22Rv1 (cell line): Measurements from ENCODE around the gene ETS1.

ENCODE experiments used
- H3K27ac ChIP-seq: fragments of 450-650 bp; 2 replicates; pipeline ENCODE4 v1.5.1; 2017
- CTCF ChIP-seq: fragments of 450-650 bp; IDR thresholded peaks from 2 replicates; pipeline ENCODE4 v1.5.1; 2017; ENCODE audit warnings: mild to moderate bottlenecking
- ZFX ChIP-seq: fragments of 450-650 bp; IDR thresholded peaks from 2 replicates; pipeline ENCODE4 v1.6.1; 2017; ENCODE audit warnings: antibody characterized with exemption, borderline replicate concordance

Gene ETS1

GRCh38 chr11:128488471-128488870 is 98.9 kb downstream of the ETS1 start:
- no peak overlapping the region for H3K27ac ChIP-seq
- TF ChIP-seq CTCF (no peak), ZFX (no peak)

DNA sequence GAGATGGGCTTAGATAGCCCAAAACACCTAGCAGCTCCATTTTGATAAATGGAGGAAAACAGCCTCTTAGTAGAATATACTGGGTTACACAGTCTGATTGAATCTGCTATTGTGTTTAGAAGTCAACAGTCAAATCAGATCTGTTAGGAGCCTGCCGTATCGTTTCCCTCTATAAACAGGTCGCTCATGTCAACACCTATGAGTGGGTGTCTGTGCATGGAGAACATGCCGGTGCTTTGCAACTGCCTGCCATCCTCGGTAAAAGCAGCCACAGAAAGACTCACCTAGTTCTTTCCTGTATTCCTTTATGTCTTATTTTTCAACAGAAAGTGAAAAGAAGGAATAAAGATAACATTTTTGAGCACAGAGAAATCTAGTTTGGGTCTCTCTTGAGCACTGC is 99.4 kb downstream of the ETS1 start:
- no peak overlapping the region for H3K27ac ChIP-seq
- TF ChIP-seq ZFX: no peak

- H3K27ac ChIP-seq: no peak overlapping the region
- TF ChIP-seq ZFX: no peak
These were observed 103.2 kb downstream of the ETS1 start for GRCh38 chr11:128484172-128484571.

DNA sequence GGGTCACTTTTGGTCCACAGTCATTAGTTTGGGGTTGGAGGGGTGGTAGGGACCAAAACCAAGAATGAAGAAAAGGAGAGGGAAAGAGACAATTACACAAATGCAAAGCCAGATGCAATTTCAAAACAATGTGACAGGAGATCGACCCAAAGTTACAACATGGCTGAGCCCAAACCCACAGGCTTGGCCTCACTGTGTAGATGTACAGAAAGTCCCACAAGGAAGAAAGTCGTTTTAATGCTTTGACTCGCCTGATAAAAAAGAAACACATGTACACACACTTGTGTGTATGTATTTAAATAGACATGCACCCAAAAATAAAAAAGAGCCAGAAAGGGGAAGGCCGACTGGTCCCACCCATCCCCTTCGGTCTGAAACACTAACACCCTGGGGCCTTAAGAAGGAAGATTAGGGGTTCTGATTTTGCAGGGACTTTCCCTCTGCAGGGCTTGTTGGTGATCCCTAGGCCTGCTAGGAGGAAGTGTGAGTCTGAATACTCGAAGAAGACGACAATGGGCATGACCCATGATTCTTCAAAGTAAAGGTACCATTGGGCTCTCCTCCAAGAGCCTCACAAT is 104.1 kb downstream of the ETS1 start:
- no peak for TF ChIP-seq ZFX
- TF ChIP-seq CTCF: no peak
- H3K27ac ChIP-seq: no peak overlapping the region

DNA sequence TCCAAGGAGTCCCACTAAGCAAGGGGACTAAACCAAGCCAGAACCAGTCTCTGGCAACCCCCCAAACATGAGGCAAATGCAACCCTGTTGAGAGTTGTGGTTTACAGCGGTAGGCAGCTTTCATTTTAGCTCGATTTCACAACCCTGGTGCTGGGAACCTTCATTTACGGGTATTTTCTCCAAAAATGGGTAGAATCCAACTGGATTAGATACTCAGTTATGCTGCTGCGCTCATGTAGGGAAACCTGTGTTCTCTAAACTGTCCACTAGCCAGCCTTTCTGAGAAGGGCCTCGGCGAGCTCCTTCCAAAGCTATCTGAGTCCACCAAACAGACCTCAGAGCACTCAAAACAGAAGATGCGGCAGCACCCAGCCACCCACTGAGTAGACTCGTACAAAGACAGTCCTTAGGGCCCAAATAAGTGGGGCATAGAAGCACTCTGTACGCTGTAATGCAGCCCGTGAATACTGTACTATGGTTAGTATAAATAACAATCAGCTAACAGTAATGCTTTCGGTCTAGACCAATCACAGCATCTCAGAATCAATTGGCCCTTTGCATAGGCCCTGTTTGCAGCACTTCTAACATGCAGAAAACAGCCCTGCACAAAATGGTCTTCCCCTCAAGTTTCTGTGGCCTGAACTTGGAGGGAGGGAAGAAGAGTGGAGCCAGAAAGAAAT is 104.7 kb downstream of the ETS1 start:
- H3K27ac ChIP-seq: no peak overlapping the region
- no peak for TF ChIP-seq ZFX
- no peak for TF ChIP-seq CTCF

DNA sequence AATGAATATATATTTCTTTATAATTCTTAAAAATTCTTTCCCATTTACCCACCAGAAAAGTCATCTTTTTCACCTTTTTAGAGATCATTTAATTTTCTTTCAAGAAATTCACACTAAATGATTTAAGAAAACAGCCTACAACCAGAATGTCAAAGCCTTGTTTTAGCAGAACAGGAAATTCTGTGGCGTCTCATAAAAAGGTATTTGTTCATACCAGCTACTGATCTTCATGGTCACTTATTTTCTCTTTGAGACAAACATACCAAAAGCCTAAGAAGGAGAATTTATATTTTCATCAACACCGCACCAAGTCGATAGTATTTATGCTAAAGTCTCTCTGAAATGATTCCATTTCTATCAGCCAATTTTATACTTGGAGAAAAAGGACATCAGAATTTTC is 105.3 kb downstream of the ETS1 start:
- H3K27ac ChIP-seq: no peak overlapping the region
- TF ChIP-seq CTCF (no peak), ZFX (no peak)

- no peak for TF ChIP-seq ZFX
- no peak overlapping the region for H3K27ac ChIP-seq
These were observed 106.2 kb downstream of the ETS1 start for GRCh38 chr11:128481135-128481534.

DNA sequence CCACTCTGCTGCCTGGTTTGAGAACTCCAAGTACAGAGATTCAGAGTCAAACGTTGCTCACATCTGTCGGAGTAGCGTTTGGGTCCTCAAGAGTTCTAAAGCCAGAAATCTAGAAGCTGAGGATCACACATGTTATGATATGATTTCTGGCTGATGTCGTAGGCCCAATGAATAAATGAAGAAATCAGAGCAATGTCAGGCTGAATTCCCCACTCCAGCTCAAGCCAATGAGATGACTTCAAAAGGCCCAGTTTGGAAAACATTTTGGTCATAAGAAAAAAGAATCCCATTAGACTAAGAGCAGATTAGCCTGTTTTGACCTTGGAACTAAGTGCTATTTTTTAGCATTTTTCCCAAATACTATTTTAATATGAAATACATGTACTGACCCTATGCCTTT is 106.7 kb downstream of the ETS1 start:
- no peak overlapping the region for H3K27ac ChIP-seq
- no peak for TF ChIP-seq CTCF
- TF ChIP-seq ZFX: no peak

DNA sequence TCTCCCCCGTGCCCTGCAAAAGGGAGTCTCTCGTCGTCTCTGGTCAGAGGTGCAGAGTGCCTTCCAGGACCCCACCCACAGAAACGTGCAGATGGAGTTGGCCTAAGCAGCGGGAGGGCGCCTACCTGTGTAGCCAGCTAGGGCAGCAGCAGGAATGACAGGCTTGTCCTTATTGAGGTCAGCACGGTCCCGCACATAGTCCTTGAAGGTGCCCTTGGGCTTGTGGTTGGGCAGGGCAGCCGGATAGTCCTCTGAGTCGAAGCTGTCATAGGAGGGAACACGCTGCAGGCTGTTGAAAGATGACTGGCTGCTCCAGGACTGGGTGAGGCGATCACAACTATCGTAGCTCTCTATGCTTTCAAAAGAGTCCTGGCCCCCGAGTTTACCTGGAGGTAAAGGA is 107.3 kb downstream of the ETS1 start:
- H3K27ac ChIP-seq: no peak overlapping the region
- no peak for TF ChIP-seq ZFX
- no peak for TF ChIP-seq CTCF
